OCI-LY3 (cell line): ENCODE measurements around the gene PRDM16.

Source experiments
- CTCF ChIP-seq: fragments of 200-600, 300-600 bp; sonication (generic); IDR thresholded peaks from 2 replicates; pipeline ENCODE4 v1.5.1; 2014; ENCODE audit warnings: antibody characterized with exemption, low read length, low read depth
- EZH2phosphoT487 ChIP-seq: fragments of 200-600 bp; shearing (Covaris generic); IDR thresholded peaks from 2 replicates; pipeline ENCODE4 v1.6.1; 2018; ENCODE audit warnings: antibody characterized with exemption, mixed run types, low read depth

GRCh38 chr1:3061566-3061965, 7.4 kb upstream of the PRDM16 start:
- TF ChIP-seq CTCF = no peak
- no peak for TF ChIP-seq EZH2phosphoT487
